Measurements from ENCODE around the gene BTRC.

BTRC gene

GRCh38 chr10:101429423-101429822 lies 75.5 kb downstream of the BTRC start:
- TF ChIP-seq ZNF274 (IDR thresholded peaks at IDR 0.05; ENCODE audit: low read depth, low read length), result no peak

DNA sequence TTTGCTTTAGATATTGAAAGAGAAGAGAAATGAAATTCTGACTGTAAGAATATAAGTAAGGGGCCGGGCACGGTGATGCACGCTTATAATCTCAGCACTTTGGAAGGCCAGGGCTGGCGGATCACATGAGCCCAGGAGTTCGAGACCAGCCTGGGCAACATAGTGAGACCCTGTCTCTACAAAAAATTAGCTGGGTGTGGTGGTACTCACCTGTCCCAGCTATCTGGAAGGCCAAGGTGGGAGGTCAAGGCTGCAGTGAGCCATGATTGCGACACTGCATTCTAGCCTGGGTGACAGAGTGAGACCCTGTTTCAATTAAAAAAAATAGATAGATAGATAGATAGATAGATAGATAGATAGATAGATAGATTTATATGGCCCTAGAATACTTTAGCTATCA lies 82.3 kb downstream of the BTRC start:
- no peak overlapping the region for H3K4me3 ChIP-seq (ENCODE audit: low read length)
- no peak for TF ChIP-seq ZNF274 (IDR thresholded peaks at IDR 0.05; ENCODE audit: low read depth, low read length)

More at GRCh38 chr10:101429423-101429822, 75.5 kb downstream of the BTRC start:
- H3K4me3 ChIP-seq (ENCODE audit: low read length), result no peak overlapping the region

DNA sequence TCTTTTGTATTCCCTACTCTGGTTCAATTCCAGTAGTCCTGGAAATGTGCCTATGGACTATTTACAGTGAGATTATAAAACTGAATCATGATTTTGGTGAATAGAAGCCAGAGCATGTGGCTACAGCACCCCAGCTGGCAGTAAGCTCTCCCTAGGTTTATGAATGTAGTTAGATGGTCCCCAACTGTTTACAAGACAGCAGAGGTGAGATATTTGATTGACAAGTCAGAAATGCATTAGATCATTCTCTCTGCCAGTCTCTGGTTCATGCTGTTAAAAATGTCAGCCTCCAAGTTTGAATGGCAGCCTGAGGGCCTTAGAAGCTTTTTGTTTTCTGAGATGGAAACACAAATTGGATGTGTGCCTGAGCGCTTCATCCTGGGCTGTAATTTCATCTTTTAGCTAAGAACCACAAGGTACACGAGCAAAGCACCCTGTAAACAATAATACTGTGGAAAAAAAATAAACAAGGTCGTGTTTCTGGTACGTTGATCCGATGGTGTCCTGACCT lies 85.0 kb downstream of the BTRC start:
- H3K4me3 ChIP-seq (ENCODE audit: low read length), result no peak overlapping the region
- no peak for TF ChIP-seq ZNF274 (IDR thresholded peaks at IDR 0.05; ENCODE audit: low read depth, low read length)

GRCh38 chr10:101441541-101442455 lies 87.8 kb downstream of the BTRC start:
- TF ChIP-seq ZNF274 (IDR thresholded peaks at IDR 0.05; ENCODE audit: low read depth, low read length), result no peak
- no peak overlapping the region for H3K4me3 ChIP-seq (ENCODE audit: low read length)

DNA sequence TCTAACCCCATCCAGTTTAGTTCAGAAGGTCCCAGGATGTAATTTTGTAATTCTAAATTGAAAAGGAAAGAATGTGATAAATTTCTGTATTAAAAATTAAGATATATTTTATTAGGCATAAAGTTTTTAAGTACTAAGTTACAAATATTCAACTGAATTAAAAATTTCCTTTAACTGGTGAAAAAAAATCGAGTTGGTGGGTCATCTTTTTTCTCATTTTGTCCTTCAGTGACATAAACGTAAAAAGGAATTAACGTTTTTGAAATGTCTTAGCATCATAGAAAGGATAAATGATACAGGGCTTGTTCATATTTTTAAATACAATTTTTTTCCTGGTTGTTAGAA lies 88.5 kb downstream of the BTRC start:
- no peak overlapping the region for H3K4me3 ChIP-seq (ENCODE audit: low read length)
- TF ChIP-seq ZNF274 (IDR thresholded peaks at IDR 0.05; ENCODE audit: low read depth, low read length), result no peak

DNA sequence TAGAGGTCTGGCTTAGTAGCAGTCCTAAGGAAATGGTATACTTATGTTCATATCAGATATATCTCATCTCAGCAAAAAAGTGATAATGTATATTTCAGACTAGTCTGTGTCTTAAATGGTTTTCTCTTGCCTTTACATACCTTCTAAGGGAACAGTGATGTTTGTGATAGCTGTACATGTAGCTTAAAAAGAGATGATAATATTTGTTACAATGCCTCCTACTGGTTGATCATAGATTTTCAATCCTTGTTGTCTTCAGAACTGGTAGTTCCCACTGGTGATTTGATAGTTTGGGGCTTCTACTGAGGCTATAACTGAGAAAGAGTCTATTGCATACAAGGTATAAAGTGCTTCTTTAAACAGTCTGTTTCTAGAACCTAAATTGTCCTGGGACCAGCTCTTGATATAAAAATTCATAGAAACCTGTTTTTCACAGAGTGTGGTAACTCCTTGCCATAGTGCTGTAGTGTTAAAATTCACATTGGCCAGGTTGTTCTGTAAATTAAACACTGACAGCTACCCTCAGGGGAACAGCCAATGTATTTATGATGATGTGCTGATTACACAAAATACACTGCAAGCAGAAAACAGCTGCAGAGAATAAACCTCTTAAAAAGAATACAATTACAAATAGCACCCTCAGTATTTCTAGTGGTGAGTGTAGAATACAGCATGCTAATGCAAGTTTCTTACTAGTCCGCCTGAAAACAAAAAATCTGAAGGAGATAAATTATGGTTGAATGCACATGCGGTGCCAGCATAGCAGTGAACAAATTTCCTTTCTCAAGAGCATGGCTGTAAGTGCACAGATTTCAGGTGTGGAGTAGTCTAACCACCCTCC lies 90.3 kb downstream of the BTRC start:
- no peak overlapping the region for H3K4me3 ChIP-seq (ENCODE audit: low read length)
- no peak for TF ChIP-seq ZNF274 (IDR thresholded peaks at IDR 0.05; ENCODE audit: low read depth, low read length)

GRCh38 chr10:101446071-101446470 lies 92.1 kb downstream of the BTRC start:
- H3K4me3 ChIP-seq (ENCODE audit: low read length), result no peak overlapping the region
- TF ChIP-seq ZNF274 (IDR thresholded peaks at IDR 0.05; ENCODE audit: low read depth, low read length), result no peak

GRCh38 chr10:101446947-101447346 lies 93.0 kb downstream of the BTRC start:
- TF ChIP-seq ZNF274 (IDR thresholded peaks at IDR 0.05; ENCODE audit: low read depth, low read length), result no peak
- no peak overlapping the region for H3K4me3 ChIP-seq (ENCODE audit: low read length)

- no peak for TF ChIP-seq ZNF274 (IDR thresholded peaks at IDR 0.05; ENCODE audit: low read depth, low read length)
- H3K4me3 ChIP-seq (ENCODE audit: low read length), result no peak overlapping the region
These were observed 93.5 kb downstream of the BTRC start for GRCh38 chr10:101447477-101447876.

GRCh38 chr10:101450277-101451080 lies 96.5 kb downstream of the BTRC start:
- no peak for TF ChIP-seq ZNF274 (IDR thresholded peaks at IDR 0.05; ENCODE audit: low read depth, low read length)
- no peak overlapping the region for H3K4me3 ChIP-seq (ENCODE audit: low read length)

DNA sequence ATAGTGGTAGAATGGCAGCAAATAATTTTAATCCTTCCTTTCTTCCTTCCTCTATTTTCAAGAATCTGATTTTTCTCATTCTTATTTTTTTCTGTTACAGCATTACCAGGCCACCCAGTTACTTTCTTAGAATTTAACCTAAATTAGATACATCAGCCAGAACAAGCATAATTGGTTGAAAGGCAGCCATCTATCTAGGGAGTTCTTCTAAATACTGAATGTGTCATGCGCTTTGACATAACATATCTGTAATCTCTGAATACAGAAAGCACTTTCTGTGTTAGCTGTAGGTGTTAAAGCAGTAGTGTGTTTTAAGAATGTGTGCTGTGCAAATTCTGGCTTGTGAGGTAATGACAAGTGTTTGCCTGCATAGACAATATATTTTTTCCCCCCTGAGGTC lies 97.3 kb downstream of the BTRC start:
- no peak for TF ChIP-seq ZNF274 (IDR thresholded peaks at IDR 0.05; ENCODE audit: low read depth, low read length)
- H3K4me3 ChIP-seq (ENCODE audit: low read length), result no peak overlapping the region

- no peak for TF ChIP-seq ZNF274 (IDR thresholded peaks at IDR 0.05; ENCODE audit: low read depth, low read length)
- H3K4me3 ChIP-seq (ENCODE audit: low read length), result no peak overlapping the region
These were observed 97.7 kb downstream of the BTRC start for GRCh38 chr10:101451667-101452069.

DNA sequence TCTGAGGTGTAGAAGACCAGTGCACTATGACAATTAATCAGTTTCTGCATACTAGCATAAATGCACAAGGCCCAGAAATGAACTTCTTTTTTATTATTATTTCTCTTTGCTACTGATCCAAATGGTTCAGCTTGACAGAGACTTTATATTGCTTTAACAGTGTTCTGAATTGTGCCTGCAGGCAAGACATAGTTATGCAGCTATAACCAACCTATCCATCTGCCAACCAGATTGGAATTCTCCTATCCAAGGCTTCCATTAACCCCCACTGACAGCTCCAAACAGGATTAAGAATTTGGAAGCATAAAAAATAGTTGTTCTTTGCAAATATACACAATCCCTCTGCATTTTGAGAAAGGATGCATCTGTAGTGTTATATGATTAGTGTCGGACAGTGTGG lies 98.2 kb downstream of the BTRC start:
- no peak for TF ChIP-seq ZNF274 (IDR thresholded peaks at IDR 0.05; ENCODE audit: low read depth, low read length)
- H3K4me3 ChIP-seq (ENCODE audit: low read length), result no peak overlapping the region

DNA sequence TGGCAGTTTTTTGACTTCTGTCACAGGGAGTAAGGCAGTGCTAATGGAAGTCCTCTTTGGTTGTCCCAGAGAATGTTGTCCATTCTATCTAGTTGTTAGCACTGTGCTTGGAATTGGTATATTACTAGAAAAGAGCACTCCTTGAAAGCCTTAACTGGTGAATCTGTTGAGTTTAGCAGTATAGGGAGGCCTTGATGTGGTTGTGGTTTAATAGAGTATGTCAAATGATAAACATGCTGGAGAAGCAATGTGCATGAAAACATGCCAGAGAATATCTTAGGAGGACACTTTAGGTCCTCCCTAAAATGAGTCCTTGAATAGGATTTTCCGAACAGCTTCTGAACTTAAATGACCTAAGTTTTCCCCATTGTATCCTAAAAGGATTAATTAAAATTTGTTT lies 98.6 kb downstream of the BTRC start:
- H3K4me3 ChIP-seq (ENCODE audit: low read length), result no peak overlapping the region
- no peak for TF ChIP-seq ZNF274 (IDR thresholded peaks at IDR 0.05; ENCODE audit: low read depth, low read length)

Measured in GM08714 (cell line).